Loucy (cell line): ENCODE measurements around the gene ITGB1.

Experiments
- H2AFZ ChIP-seq: fragments of 200-600 bp; sonication (generic); 2 replicates; pipeline ENCODE4 v1.6.0; 2016; ENCODE audit warnings: antibody characterized with exemption, mild to moderate bottlenecking, low read length, moderate library complexity
- H3F3A ChIP-seq: fragments of 200-600 bp; 2 replicates; pipeline ENCODE4 v1.6.0; 2016; ENCODE audit warnings: antibody characterized with exemption, low read depth, mild to moderate bottlenecking
- H3K27me3 ChIP-seq: fragments of 200-600 bp; sonication (generic); 2 replicates; pipeline ENCODE4 v1.6.1; 2014; ENCODE audit warnings: low read length, mild to moderate bottlenecking; ENCODE audit not compliant: insufficient read depth, poor library complexity, severe bottlenecking
- H3K36me3 ChIP-seq: fragments of 200-600 bp; sonication (generic); 2 replicates; pipeline ENCODE4 v1.6.1; 2016; ENCODE audit warnings: low read length; ENCODE audit not compliant: insufficient read depth
- H3K4me1 ChIP-seq: fragments of 200-600 bp; sonication (generic); 2 replicates; pipeline ENCODE4 v1.5.1; 2014; ENCODE audit warnings: low read length, mild to moderate bottlenecking; ENCODE audit not compliant: insufficient read depth, poor library complexity, severe bottlenecking
- H3K4me2 ChIP-seq: fragments of 200-600 bp; sonication (generic); 2 replicates; pipeline ENCODE4 v1.6.0; 2014; ENCODE audit warnings: antibody characterized with exemption, low read length, low read depth, mild to moderate bottlenecking; ENCODE audit not compliant: poor library complexity, severe bottlenecking
- H3K4me3 ChIP-seq: fragments of 200-600 bp; sonication (generic); 2 replicates; pipeline ENCODE4 v1.5.1; 2014; ENCODE audit warnings: low read length, mild to moderate bottlenecking, mixed read lengths; ENCODE audit not compliant: poor library complexity, severe bottlenecking
- H3K79me2 ChIP-seq: fragments of 200-600 bp; sonication (generic); 2 replicates; pipeline ENCODE4 v1.6.1; 2014; ENCODE audit warnings: low read length; ENCODE audit not compliant: insufficient read depth
- H3K9ac ChIP-seq: fragments of 200-600 bp; sonication (generic); 2 replicates; pipeline ENCODE4 v1.6.0; 2014; ENCODE audit warnings: mild to moderate bottlenecking, low read depth, low read length, moderate library complexity; ENCODE audit not compliant: poor library complexity, severe bottlenecking
- H3K9me2 ChIP-seq: fragments of 200-600 bp; sonication (generic); replicated peaks from 2 replicates; pipeline ENCODE4 v1.6.1; 2016; ENCODE audit warnings: low read depth, low read length, mixed read lengths
- H3K9me3 ChIP-seq: fragments of 200-600 bp; sonication (generic); 2 replicates; pipeline ENCODE4 v1.6.1; 2014; ENCODE audit warnings: mild to moderate bottlenecking, antibody characterized with exemption, low read length, low read depth; ENCODE audit not compliant: insufficient read depth
- H4K20me1 ChIP-seq: fragments of 200-600 bp; sonication (generic); 2 replicates; pipeline ENCODE4 v1.6.0; 2014; ENCODE audit warnings: antibody characterized with exemption, low read length, mild to moderate bottlenecking; ENCODE audit not compliant: insufficient read depth, poor library complexity, severe bottlenecking
- EZH2phosphoT487 ChIP-seq: fragments of 200-600 bp; IDR thresholded peaks from 2 replicates; pipeline ENCODE4 v1.6.1; 2018; ENCODE audit warnings: antibody characterized with exemption, mild to moderate bottlenecking, moderate library complexity, borderline replicate concordance
- TF ChIP-seq, protein P1 (sequence below): fragments of 200-600 bp; sonication (generic); conservative IDR thresholded peaks from 2 replicates; pipeline ENCODE4 v1.5.1; 2014; ENCODE audit warnings: mild to moderate bottlenecking, antibody characterized with exemption, low read length

Gene ITGB1

DNA sequence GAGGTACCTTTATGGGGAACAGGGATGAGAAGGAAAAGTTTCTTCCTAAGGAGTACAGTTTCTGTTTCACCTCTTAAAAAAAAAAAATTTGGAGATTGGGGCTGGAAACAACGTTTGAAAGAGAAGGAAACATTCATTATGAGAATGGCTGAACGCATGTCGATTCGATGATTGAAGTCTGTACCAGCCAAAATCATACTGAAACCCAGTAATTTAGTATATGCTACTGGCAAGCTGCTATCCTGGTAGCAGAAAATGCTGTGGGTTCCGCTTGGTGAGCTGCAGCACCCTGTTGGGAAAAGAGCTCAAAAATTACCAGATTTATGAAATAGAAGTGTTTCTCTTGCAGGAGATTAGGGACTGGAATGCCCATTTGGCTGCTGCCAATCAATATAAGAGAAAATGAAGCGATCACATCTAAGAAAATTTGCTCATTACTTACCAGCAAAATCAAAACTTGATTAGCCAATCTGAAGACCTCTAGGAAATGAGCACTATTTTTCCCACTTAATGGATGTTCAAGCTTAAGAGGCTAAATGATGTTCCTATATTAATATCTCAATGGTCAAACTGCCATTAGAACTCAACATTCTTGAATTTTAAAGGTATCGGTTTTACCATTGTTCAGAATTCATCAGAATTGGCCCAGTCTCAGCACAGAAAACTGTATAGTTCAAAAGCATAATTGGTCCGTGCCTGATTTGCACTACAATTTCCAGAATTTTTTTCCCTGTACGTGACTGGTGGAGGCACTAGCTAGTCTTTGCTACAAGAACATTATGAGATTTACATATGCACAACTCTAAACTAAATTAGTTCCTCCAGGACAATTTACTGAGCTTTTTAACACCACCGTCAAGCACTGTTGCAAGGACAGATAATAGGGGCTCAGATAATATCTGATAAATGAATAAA lies 1.2 kb upstream of the ITGB1 start:
- Histone ChIP-seq H3K9ac (peak overlapping the region; percentile 84), H3K4me1 (peaks cover 55% of the 10 kb centered on the region), H3K36me3 (no peaks in the 10 kb centered on the region), H3K4me2 (peak overlapping the region; percentile 77), H3K9me2 (no peaks in the 10 kb centered on the region), H4K20me1 (peaks cover 33% of the 10 kb centered on the region), H3K4me3 (peak overlapping the region; percentile 85), H3F3A (no peaks in the 10 kb centered on the region), H3K79me2 (peaks cover 52% of the 10 kb centered on the region), H3K27me3 (no peaks in the 10 kb centered on the region), H2AFZ (peak overlapping the region; percentile 91; the same call in 1 of the 2 replicates), H3K9me3 (no peaks in the 10 kb centered on the region)
- TF ChIP-seq, protein P1, sequence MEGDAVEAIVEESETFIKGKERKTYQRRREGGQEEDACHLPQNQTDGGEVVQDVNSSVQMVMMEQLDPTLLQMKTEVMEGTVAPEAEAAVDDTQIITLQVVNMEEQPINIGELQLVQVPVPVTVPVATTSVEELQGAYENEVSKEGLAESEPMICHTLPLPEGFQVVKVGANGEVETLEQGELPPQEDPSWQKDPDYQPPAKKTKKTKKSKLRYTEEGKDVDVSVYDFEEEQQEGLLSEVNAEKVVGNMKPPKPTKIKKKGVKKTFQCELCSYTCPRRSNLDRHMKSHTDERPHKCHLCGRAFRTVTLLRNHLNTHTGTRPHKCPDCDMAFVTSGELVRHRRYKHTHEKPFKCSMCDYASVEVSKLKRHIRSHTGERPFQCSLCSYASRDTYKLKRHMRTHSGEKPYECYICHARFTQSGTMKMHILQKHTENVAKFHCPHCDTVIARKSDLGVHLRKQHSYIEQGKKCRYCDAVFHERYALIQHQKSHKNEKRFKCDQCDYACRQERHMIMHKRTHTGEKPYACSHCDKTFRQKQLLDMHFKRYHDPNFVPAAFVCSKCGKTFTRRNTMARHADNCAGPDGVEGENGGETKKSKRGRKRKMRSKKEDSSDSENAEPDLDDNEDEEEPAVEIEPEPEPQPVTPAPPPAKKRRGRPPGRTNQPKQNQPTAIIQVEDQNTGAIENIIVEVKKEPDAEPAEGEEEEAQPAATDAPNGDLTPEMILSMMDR = no peak
- no peak for TF ChIP-seq EZH2phosphoT487

DNA sequence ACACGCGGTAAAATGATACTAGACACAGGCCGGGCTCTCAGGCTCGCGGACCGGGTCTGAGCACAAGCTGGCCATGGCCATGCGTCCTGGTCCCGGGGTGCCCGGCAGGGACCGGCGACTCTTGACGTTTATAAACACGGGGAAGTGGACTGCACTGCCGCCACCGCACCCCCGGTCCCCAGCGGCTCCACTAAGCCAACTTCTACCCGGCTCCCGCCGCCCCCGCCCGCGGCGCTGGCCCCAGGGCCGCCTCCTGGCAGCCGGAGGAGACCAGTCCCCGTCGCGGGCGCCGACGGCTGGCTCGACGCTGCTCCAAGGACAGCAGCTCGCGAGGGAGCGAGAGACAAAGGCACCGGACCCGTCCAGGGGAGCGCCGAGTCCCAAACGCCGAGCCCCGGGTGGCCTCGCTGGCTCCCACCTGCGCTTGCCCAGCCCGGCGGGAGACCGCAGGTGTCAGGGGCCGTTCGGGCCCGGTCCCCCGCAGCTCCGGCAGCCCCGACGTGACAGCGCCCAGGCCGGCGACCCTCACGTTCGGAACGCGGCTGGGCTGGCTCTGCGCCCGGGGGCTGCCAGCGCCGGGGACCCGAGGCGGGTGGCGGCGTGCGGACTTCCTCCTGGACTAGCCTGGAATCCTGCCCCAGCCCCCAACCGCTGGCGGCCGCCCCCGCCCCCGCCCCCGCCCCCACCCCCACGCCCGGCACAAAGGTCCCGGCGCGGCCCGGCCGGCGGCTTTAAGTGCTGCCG lies 517 bp downstream of the ITGB1 start:
- Histone ChIP-seq H3K79me2 (peaks cover 69% of the 10 kb centered on the region), H3F3A (0 out of 2 replicates have a peak, but pooled peaks cover 2% of the 10 kb centered on the region), H3K4me3 (peak overlapping the region; percentile 85), H3K9me2 (no peaks in the 10 kb centered on the region), H2AFZ (0 out of 2 replicates have a peak overlapping the region, but pooled peaks have one; percentile 20), H3K9me3 (no peaks in the 10 kb centered on the region), H3K4me1 (peaks cover 63% of the 10 kb centered on the region), H3K27me3 (no peaks in the 10 kb centered on the region), H3K4me2 (peak overlapping the region; percentile 99), H3K9ac (peak overlapping the region; percentile 83), H4K20me1 (peaks cover 50% of the 10 kb centered on the region), H3K36me3 (no peaks in the 10 kb centered on the region)
- TF ChIP-seq, protein P1 = no peak
- no peak for TF ChIP-seq EZH2phosphoT487

GRCh38 chr10:32956365-32957197 lies 1.4 kb downstream of the ITGB1 start:
- Histone ChIP-seq H3K9me3 (no peaks in the 10 kb centered on the region), H3K79me2 (peaks cover 78% of the 10 kb centered on the region), H3K36me3 (no peaks in the 10 kb centered on the region), H4K20me1 (peaks cover 59% of the 10 kb centered on the region), H3K9ac (peak overlapping the region; percentile 83), H3K4me2 (peak overlapping the region; percentile 99), H3K9me2 (no peaks in the 10 kb centered on the region), H3K27me3 (no peaks in the 10 kb centered on the region), H3K4me3 (peak overlapping the region; percentile 85), H3K4me1 (peaks cover 65% of the 10 kb centered on the region), H3F3A (0 out of 2 replicates have a peak, but pooled peaks cover 3% of the 10 kb centered on the region), H2AFZ (no peak overlapping the region)
- TF ChIP-seq, protein P1 = no peak
- no peak for TF ChIP-seq EZH2phosphoT487
